GM12878 (cell line): ENCODE results near the gene DNASE1L3. TPM values are rescaled to one million over a fixed set of nuclear protein-coding genes. Genes with fewer than 3 reads are reported as not detected.

Experiments used
- ATAC-seq: fragments of 200-7000 bp; cut with Tn5 transposase; 3 replicates; pipeline ENCODE4 v1.9.1; 2020; ENCODE audit warnings: mild to moderate bottlenecking, moderate library complexity
- BruUV-seq: library from RNA; stranded (reverse); fragments of 400-500 nt; replicated peaks from 2 replicates; lab custom pipeline; 2021; lab: Mats Ljungman, UMichigan
- CTCF ChIA-PET: fragments of 300-600 bp; sonication (Branson Sonifier 250); formaldehyde crosslinking; extraction: SDS; loops from one replicate; lab custom pipeline; 2021; ENCODE audit warnings: inconsistent platforms; lab: Yijun Ruan, JAX
- POLR2A ChIA-PET: fragments of 350-600 bp; formaldehyde crosslinking; extraction: SDS; loops from one replicate; lab custom pipeline; 2021; ENCODE audit warnings: inconsistent platforms; lab: Charles Lee
- RAD21 ChIA-PET: fragments of 300-600 bp; sonication (Branson Sonifier 250); formaldehyde crosslinking; loops from one replicate; lab custom pipeline; 2023; ENCODE audit warnings: antibody characterized with exemption; ENCODE audit not compliant: unreplicated experiment; lab: Charles Lee
- SMC1A ChIA-PET: fragments of 300-600 bp; sonication (Branson Sonifier 250); formaldehyde crosslinking; loops from one replicate; lab custom pipeline; 2023; ENCODE audit not compliant: unreplicated experiment, uncharacterized antibody; lab: Charles Lee
- DNase-seq: peaks from one replicate; pipeline ENCODE4 v3.0.0-alpha.2; 2011; ENCODE audit warnings: low read depth, low spot score
- FAIRE-seq: peaks from 3 replicates; lab custom pipeline; 2011; peaks lifted over from hg19 to GRCh38; lab: Jason Lieb, UNC
- H2AFZ ChIP-seq: 2 replicates; pipeline ENCODE4 v1.6.0; 2011; ENCODE audit warnings: low read depth, low read length, control low read depth; ENCODE audit not compliant: control insufficient read depth
- H3K27ac ChIP-seq: 2 replicates; pipeline ENCODE4 v1.5.1; 2011; ENCODE audit warnings: control low read depth; ENCODE audit not compliant: control insufficient read depth, insufficient read depth
- H3K27me3 ChIP-seq, 2 experiments: replicated peaks in 1 of 2; 2 replicates each; pipeline versions ENCODE4 v1.6.0 to v1.6.1; 2011; ENCODE audit warnings: low read length in 1 of 2; ENCODE audit not compliant: control insufficient read depth in 2 of 2, insufficient read depth in 2 of 2
- H3K36me3 ChIP-seq, 2 experiments: 2 replicates each; pipeline ENCODE4 v1.5.1; 2011; ENCODE audit warnings: low read length in 1 of 2; ENCODE audit not compliant: control insufficient read depth in 2 of 2, insufficient read depth in 2 of 2
- H3K4me1 ChIP-seq: 2 replicates; pipeline ENCODE4 v1.6.1; 2011; ENCODE audit warnings: mild to moderate bottlenecking, low read length, moderate library complexity, mixed read lengths; ENCODE audit not compliant: control insufficient read depth, insufficient read depth
- H3K4me2 ChIP-seq: 2 replicates; pipeline ENCODE4 v1.6.0; 2011; ENCODE audit warnings: control low read depth; ENCODE audit not compliant: control insufficient read depth, insufficient read depth
- H3K4me3 ChIP-seq: fragments of 200-600 bp; sonication (generic); 2 replicates; pipeline ENCODE4 v1.5.1; 2016
- H3K79me2 ChIP-seq: 2 replicates; pipeline ENCODE4 v1.6.0; 2011; ENCODE audit warnings: low read length; ENCODE audit not compliant: control insufficient read depth, insufficient read depth
- H3K9ac ChIP-seq: 2 replicates; pipeline ENCODE4 v1.8.0; 2011; ENCODE audit warnings: low read length, control low read depth, mixed read lengths; ENCODE audit not compliant: control insufficient read depth, insufficient read depth
- H3K9me3 ChIP-seq: replicated peaks from 3 replicates; pipeline ENCODE4 v1.5.1; 2011; ENCODE audit warnings: mild to moderate bottlenecking, low read length; ENCODE audit not compliant: control insufficient read depth, insufficient read depth
- H4K20me1 ChIP-seq: 2 replicates; pipeline ENCODE4 v1.6.0; 2011; ENCODE audit not compliant: control insufficient read depth, insufficient read depth
- CHD1 ChIP-seq: IDR thresholded peaks from 2 replicates; pipeline ENCODE4 v1.6.1; 2012; ENCODE audit warnings: low read depth, low read length, improper control_type of control experiment
- HCFC1 ChIP-seq: fragments of 150-350 bp; IDR thresholded peaks from 2 replicates; pipeline ENCODE4 v1.6.1; 2014; ENCODE audit warnings: low read length
- IKZF2 ChIP-seq, 2 experiments: fragments of 450-650 bp; IDR thresholded peaks; 2 replicates each; pipeline ENCODE4 v1.6.1; 2017; ENCODE audit warnings: mild to moderate bottlenecking in 2 of 2, moderate library complexity in 2 of 2
- POLR2AphosphoS5 ChIP-seq: IDR thresholded peaks from 2 replicates; pipeline ENCODE4 v1.6.1; 2011; ENCODE audit warnings: mild to moderate bottlenecking, low read length, inconsistent platforms
- ZNF24 ChIP-seq: fragments of 450-650 bp; IDR thresholded peaks from 2 replicates; pipeline ENCODE4 v1.6.1; 2017; ENCODE audit warnings: antibody characterized with exemption, mild to moderate bottlenecking
- WGBS: methylation state at CpG from one replicate; pipeline ENCODE4 v1.1.6; 2016; ENCODE audit warnings: low lambda C conversion rate; ENCODE audit not compliant: insufficient replicate concordance, insufficient coverage; ENCODE audit errors: missing lambda C conversion rate; 5-methylcytosine and 5-hydroxymethylcytosine counted together
- in situ Hi-C: fragments of 300-500 bp; cut with MboI; formaldehyde crosslinking; loops from 9 replicates; pipeline ENCODE4 v1.14.3; 2018; ENCODE audit warnings: mixed read lengths
- intact Hi-C: fragments of 100-400 bp; cut with micrococcal nuclease; formaldehyde crosslinking; loops from one replicate; pipeline ENCODE4 v1.14.2; 2022; ENCODE audit not compliant: unreplicated experiment
- polyA plus RNA-seq, 11 experiments: library from polyadenylated mRNA; depleted of rRNA in 4 of 11; unstranded in 6 of 11; stranded (reverse) in 5 of 11; fragments of >200 nt; fragmentation: Nextera tagmentation in 4 of 11; fragmentation: Illumina TruSeq in 1 of 11; extraction: Ambion mirVana in 4 of 11; extraction: Trizol in 1 of 11; gene quantifications; 1 replicate in 1 of 11; 2 replicates in 10 of 11; pipeline versions ENCODE4 v1.2.1 to v1.2.3, GENCODE V29; 2011 to 2016; ENCODE audit warnings: inconsistent platforms in 2 of 11, missing spikeins in 2 of 11, low read depth in 1 of 11
- total RNA-seq, 4 experiments: library from RNA; depleted of rRNA in 3 of 4; stranded (reverse); fragments of >200 nt in 3 of 4; fragmentation: Illumina TruSeq in 1 of 4; extraction: Trizol in 1 of 4; gene quantifications; 2 replicates each; pipeline versions ENCODE4 v1.2.1 to v1.2.3, GENCODE V29; 2013 to 2021
- TF ChIP-seq, protein P1 (sequence below): fragments of 450-650 bp; IDR thresholded peaks from 2 replicates; pipeline ENCODE4 v1.6.1; 2017; ENCODE audit warnings: mild to moderate bottlenecking, moderate library complexity

DNASE1L3 gene
- total and polyA plus RNA-seq, 10 of the 15 experiments (the other 5 are each of a cell fraction or from before 2014, with no cell fraction given), result 3.2 to 72.1 (median 6.3) TPM

GRCh38 chr3:58258392-58259055 lies 47.8 kb upstream of the DNASE1L3 start:
- Histone ChIP-seq H4K20me1 (no peaks in the 10 kb centered on the region), H3K9ac (no peak overlapping the region), H3K79me2 (no peaks in the 10 kb centered on the region), H2AFZ (no peak overlapping the region), H3K9me3 (no peaks in the 10 kb centered on the region), H3K4me1 (no peaks in the 10 kb centered on the region), H3K27ac (no peak overlapping the region), H3K27me3 (no peaks in the 10 kb centered on the region), H3K4me2 (no peak overlapping the region), H3K36me3 (peaks cover 0 to 12% of the 10 kb centered on the region in 2 experiments; a peak in 2 of 4 replicates), H3K4me3 (no peak overlapping the region)
- ChIA-PET CTCF (interaction anchor here (1.3 kb wide), 1 partner anchor 81 kb away, joined by 3 read pairs; no protein-coding TSS in a partner anchor), POLR2A (interaction anchor here (0.6 to 1.5 kb wide), 3 partner anchors 17 to 24 kb away, joined by 3 read pairs; no protein-coding TSS in a partner anchor), SMC1A (interaction anchor here (0.9 to 1.2 kb wide), 4 partner anchors 20 to 48 kb away, joined by 3 read pairs; partner anchors contain the start of genes HTD2 and RPP14), RAD21 (no interaction called here)
- 63% methylated on average over 10 of the region's 10 CpGs for WGBS
- no peak for DNase-seq
- peak; percentile 57; the same call in 2 of the 3 replicates for ATAC-seq
- intact Hi-C loops (no loop called here), in situ Hi-C loops (no loop called here)
- TF ChIP-seq IKZF2 (IDR thresholded peaks at IDR 0.05), result peak in 1 of 2 experiments; percentile 15; a peak in 1 of 4 replicates
- TF ChIP-seq POLR2AphosphoS5, result no peak
- FAIRE-seq, result no peak
- no TSS peak for BruUV-seq

GRCh38 chr3:58256511-58256910 lies 45.7 kb upstream of the DNASE1L3 start:
- Histone ChIP-seq H3K4me2 (no peak overlapping the region), H3K27ac (no peak overlapping the region), H3K4me1 (no peaks in the 10 kb centered on the region), H3K9me3 (no peaks in the 10 kb centered on the region), H3K79me2 (no peaks in the 10 kb centered on the region), H4K20me1 (no peaks in the 10 kb centered on the region), H3K4me3 (no peak overlapping the region), H2AFZ (no peak overlapping the region), H3K36me3 (peaks cover 0 to 12% of the 10 kb centered on the region in 2 experiments; a peak in 2 of 4 replicates), H3K9ac (no peak overlapping the region), H3K27me3 (no peaks in the 10 kb centered on the region)
- in situ Hi-C loops (no loop called here), intact Hi-C loops (no loop called here)
- no TSS peak for BruUV-seq
- no peak for FAIRE-seq
- ChIA-PET RAD21 (no interaction called here), POLR2A (no interaction called here), CTCF (no interaction called here), SMC1A (no interaction called here)
- no peak for ATAC-seq
- 86% methylated on average over 4 of the region's 4 CpGs for WGBS
- DNase-seq, result no peak
- TF ChIP-seq HCFC1 (no peak), ZNF24 (no peak), CHD1 (no peak)
- TF ChIP-seq, protein P1, sequence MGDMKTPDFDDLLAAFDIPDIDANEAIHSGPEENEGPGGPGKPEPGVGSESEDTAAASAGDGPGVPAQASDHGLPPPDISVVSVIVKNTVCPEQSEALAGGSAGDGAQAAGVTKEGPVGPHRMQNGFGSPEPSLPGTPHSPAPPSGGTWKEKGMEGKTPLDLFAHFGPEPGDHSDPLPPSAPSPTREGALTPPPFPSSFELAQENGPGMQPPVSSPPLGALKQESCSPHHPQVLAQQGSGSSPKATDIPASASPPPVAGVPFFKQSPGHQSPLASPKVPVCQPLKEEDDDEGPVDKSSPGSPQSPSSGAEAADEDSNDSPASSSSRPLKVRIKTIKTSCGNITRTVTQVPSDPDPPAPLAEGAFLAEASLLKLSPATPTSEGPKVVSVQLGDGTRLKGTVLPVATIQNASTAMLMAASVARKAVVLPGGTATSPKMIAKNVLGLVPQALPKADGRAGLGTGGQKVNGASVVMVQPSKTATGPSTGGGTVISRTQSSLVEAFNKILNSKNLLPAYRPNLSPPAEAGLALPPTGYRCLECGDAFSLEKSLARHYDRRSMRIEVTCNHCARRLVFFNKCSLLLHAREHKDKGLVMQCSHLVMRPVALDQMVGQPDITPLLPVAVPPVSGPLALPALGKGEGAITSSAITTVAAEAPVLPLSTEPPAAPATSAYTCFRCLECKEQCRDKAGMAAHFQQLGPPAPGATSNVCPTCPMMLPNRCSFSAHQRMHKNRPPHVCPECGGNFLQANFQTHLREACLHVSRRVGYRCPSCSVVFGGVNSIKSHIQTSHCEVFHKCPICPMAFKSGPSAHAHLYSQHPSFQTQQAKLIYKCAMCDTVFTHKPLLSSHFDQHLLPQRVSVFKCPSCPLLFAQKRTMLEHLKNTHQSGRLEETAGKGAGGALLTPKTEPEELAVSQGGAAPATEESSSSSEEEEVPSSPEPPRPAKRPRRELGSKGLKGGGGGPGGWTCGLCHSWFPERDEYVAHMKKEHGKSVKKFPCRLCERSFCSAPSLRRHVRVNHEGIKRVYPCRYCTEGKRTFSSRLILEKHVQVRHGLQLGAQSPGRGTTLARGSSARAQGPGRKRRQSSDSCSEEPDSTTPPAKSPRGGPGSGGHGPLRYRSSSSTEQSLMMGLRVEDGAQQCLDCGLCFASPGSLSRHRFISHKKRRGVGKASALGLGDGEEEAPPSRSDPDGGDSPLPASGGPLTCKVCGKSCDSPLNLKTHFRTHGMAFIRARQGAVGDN, result no peak
